Fibroblast of villous mesenchyme (primary cell): ENCODE measurements around the gene ESYT2. TPM values are rescaled to one million over a fixed set of nuclear protein-coding genes. Genes with fewer than 3 reads are reported as not detected.
A peak's percentile ranks its signal among the peaks of the same experiment; 100 is the strongest.
"Not testable (repeated sequence)": the region's sequence is repeated elsewhere in the genome, so short reads cannot be mapped to it uniquely, and the experiment has no call there.

Experiments used
- DNase-seq: peaks from one replicate; pipeline ENCODE4 v3.0.0-alpha.2; 2010; ENCODE audit warnings: low read depth
- H3K4me3 ChIP-seq: 2 replicates; pipeline ENCODE4 v1.5.1; 2011; ENCODE audit warnings: low read depth, mild to moderate bottlenecking, low read length
- CTCF ChIP-seq: IDR thresholded peaks from 2 replicates; pipeline ENCODE4 v1.5.1; 2012; ENCODE audit warnings: low read depth, mild to moderate bottlenecking, low read length; ENCODE audit not compliant: insufficient read depth
- total RNA-seq: library from RNA; depleted of rRNA; stranded (reverse); fragments of >200 nt; gene quantifications from 2 replicates; pipeline ENCODE4 v1.2.3, GENCODE V29; 2012

The ESYT2 gene
- total RNA-seq, 1 donor: 75.1 TPM

- no peak overlapping the region for H3K4me3 ChIP-seq
- DNase-seq: no peak
- TF ChIP-seq CTCF: no peak
Observed at GRCh38 chr7:158865977-158866376, 36.7 kb upstream of the ESYT2 start.

- DNase-seq: peak; percentile 58
- TF ChIP-seq CTCF: no peak
- no peak overlapping the region for H3K4me3 ChIP-seq
Observed at GRCh38 chr7:158865462-158865922, 36.2 kb upstream of the ESYT2 start.

GRCh38 chr7:158864833-158865232 lies 35.5 kb upstream of the ESYT2 start:
- no peak for TF ChIP-seq CTCF
- no peak overlapping the region for H3K4me3 ChIP-seq
- no peak for DNase-seq

GRCh38 chr7:158864507-158864820 lies 35.2 kb upstream of the ESYT2 start:
- DNase-seq: no peak
- H3K4me3 ChIP-seq: peak overlapping the region; percentile 62
- no peak for TF ChIP-seq CTCF

- H3K4me3 ChIP-seq: peak overlapping the region; percentile 62
Observed at GRCh38 chr7:158863611-158864506, 34.5 kb upstream of the ESYT2 start.

GRCh38 chr7:158862985-158863610 lies 33.8 kb upstream of the ESYT2 start:
- peak overlapping the region; percentile 62 for H3K4me3 ChIP-seq
- not testable (repeated sequence) for DNase-seq

More at GRCh38 chr7:158863611-158864506, 34.5 kb upstream of the ESYT2 start:
- TF ChIP-seq CTCF: no peak
- peak; percentile 74 for DNase-seq

- no peak for DNase-seq
- H3K4me3 ChIP-seq: no peak overlapping the region
- TF ChIP-seq CTCF: no peak
Observed at GRCh38 chr7:158861936-158862704, 32.8 kb upstream of the ESYT2 start.
